ENCODE data around the gene DNMT3A.

Gene DNMT3A

DNA sequence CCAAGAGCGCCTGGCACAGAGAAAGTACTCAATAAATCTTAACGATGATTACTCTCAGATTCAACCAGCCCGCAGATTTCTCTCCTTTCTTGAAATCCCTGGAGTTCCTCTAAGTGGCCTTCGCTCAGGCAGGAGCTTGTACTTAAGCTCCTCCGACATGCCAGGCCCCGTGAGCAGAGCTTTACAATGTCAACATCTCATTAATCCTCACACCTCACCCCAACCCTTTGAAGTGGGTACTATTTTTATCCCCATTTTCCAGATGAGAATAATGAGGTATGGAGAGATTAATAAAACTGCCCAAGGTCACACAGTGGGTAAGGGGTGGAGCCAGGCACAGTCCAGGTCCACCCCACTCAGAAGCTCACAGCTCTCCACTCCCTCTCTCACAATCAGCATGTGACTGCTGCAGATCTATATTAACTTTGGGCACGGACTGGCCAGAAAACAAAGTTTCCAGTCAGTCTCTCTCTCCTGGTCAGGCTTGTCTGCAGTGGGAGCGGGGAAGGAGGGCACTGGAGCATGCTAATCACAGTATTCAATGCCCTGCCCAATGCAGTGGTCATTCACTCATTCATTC lies 18.0 kb downstream of the DNMT3A start:
- DNase-seq, result no peak

DNA sequence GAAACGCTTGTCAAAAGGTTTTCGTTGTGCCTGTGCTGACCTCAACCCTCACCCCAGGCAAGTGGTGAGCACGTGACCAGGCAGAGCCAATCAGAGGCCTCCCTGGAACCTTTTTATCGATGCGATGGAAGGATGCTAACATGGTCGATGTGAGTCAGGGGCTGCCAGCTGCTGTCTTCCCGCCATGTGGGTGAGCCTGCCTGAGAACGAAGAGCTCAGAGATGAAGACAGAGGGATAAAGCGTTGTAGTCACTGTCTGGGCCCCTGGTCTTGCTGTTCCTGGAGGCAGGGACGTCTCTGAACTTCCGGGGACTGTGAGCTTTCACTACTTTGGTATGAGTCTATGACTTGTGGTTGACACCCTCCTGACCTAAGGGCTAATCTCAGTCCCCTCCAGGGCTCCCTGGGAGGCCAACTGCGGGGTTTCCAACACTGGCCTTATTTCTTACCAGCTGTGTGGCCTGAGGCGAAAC lies 18.6 kb downstream of the DNMT3A start:
- DNase-seq, result peak; percentile 65

DNA sequence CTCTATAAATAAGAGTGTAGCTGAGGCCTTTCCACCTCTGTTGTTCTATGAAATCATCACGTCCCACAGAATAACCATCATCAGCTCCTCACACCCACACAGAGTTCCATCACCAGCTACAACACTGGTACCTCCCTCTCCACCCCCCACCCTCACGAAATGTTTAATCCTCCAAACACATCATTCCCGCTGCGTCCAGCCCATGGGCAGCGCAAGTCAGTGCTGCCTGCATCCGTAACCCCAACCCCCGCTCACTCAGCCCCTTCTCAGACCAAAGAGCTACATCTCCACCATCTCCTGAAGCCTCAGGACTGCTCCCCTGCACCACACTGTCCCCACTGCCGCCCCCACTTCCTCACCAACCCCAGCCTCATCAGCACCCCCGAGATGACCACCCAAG lies 19.4 kb downstream of the DNMT3A start:
- DNase-seq, result no peak

DNA sequence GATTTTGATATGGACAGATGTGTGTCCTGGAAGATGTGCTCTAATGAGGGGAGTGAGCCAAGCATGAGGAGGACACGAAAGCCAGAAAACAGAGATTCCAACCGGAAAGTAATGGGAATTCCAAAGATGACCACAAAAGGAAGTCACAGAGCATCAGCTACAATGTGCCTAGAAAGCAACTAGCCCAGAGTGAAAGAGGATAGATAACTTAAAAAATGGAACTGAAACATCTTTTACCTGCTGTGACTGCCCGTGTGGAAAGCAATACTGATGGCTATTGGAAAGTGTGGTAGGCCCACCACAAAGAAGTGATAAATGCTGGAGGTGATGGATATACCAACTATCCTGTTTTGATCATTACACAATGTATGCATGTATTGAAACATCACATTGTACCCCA lies 21.6 kb downstream of the DNMT3A start:
- DNase-seq, result no peak

DNA sequence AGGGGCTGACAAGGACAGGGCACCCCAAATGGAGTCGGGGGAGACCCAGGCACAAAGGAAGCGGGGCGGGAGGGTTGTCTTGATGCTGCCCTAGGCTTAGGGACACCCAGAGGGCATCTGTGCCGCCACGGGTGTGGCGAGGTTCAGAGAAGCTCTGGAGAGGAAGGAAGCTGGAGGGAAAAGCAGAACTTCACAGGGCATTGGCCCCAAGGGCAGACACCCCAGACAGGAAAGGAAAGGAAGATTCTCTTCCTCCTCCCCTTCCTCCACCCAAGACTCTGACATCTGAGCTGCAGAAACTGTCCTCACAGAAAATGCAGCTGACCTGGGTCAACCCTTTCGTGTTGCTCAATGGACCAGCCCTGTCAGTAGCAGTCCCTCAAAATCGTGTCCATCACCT lies 25.6 kb downstream of the DNMT3A start:
- no peak for DNase-seq

DNA sequence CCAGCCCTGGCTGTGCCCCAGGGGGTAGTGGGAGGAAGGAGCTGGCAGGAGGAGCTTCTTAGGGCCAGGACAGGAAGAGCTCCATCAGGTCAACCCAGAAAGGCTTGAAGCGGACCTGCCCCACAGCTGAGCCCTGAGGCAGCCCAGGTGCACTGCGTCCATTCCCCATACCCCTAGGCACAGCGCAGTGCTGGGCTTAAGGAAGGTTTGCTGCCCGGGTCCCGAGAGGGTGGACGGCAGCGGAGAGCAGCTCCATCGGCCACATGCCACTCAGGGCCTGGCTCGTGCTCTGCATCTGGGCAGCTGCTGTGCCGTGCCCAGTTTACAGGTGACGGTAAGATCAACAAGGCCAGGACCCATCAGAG lies 26.4 kb downstream of the DNMT3A start:
- no peak for DNase-seq

DNA sequence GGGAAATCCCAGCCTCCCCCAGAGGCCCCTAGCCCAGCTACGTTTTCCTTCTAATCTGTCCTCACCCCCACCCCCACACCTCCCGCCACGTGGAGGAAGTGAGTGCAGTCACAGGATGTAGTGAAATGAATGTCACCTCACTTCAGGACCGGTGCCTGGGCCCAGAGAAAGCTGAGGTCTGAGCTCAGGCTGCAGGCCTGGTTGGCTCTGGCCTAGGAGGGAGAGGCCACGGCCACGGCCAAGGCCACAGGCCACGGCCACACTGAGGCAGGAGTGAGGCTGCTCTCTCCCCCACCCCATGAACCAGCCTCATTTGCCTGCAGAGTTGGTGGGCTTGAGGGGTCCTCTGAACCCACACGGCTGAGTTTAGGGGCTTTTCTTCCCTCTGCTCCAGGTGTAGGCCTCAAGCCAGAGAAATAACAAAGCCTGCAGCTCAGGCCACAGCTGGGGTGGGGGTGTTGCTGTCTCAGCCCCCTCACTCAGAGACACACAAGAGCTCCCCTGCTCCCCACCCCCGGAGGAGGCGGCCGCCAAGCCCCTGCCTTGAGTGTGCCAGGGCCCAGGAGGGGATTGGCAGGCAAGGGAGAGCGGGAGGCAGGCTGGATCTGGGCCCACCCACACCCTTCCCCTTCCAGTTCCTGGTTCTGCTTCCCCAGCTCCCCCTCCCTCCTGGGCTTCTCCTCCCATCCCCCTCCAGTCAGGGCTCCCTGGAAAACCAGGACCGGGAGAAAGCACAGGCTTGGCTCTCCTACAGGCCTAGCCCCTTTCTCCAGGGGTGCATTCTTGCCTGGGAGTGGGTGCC lies 27.0 kb downstream of the DNMT3A start:
- peak; percentile 94 for DNase-seq

DNA sequence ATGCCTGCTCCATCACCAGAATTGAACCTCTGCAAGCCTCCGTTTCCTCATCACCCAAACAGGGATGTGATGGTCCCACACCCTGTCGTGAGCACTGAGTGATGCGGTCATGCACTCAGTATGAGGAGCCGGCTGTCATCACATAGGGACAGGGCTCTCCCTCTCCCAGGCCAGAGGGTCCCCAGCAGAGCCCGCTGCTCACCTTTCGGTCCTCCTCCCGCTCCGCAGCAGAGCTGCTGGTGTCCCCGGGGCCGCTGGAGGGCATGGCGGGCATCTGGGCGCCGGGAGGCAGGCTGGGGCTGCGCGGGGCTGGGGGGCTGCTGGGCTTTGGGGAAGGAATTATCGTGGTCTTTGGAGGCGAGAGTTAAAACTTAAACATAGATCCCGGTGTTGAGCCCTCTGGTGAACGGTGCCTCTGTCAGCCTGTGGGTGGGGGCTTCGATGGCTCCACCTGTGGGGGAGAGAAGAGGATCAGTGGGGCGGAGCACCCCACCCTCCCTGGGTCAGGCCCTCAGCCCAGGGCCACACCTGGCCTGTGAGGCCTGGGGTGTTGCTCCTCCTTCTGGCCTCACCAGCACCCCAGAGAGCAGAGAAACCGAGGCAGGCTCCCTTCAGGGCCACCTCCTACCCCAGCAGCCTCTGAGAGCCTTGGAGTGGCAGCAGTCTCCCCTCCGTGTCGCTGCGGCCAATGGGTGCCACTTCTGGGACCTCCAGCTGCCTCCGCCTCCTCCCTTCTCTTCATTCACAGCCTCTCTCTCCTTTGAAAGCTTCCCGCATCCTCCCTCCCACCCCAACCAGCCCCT lies 27.8 kb downstream of the DNMT3A start:
- DNase-seq, result peak; percentile 32

DNA sequence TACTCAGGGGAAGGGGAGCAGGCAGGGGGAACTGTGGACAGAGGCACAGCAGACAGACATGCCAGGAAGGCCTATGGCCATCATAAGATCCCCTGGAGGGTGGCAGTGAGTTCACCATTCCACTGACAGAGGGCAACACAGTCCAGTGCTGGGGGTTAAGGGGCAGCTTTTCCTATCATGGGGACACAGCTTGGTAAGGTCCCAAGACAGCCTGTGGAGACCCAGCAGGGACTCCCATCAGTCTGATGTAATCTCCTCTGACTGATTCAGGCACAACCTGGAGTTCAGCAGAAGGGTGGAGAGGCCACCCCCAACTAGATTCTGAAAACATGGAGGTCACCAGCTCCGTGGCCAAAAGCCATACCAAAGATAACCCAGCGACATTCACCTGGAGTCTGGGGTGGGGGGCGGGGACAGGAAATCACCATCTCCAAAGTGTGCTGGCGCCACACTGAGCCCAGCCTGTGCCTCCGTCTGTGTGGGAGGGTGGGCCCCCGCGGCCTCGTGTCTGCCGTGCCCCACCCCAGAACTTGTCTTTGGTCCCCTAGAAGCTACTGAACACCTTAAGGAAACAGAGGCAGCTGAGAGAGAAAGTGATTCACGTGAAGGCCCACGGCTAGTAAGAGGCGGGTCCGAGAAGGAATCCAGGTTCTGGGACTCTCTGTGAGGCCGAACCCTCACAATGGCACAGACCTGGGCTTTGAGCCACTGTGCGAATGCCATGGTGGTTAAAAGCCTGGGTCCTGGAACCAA lies 28.6 kb downstream of the DNMT3A start:
- DNase-seq, result no peak

DNA sequence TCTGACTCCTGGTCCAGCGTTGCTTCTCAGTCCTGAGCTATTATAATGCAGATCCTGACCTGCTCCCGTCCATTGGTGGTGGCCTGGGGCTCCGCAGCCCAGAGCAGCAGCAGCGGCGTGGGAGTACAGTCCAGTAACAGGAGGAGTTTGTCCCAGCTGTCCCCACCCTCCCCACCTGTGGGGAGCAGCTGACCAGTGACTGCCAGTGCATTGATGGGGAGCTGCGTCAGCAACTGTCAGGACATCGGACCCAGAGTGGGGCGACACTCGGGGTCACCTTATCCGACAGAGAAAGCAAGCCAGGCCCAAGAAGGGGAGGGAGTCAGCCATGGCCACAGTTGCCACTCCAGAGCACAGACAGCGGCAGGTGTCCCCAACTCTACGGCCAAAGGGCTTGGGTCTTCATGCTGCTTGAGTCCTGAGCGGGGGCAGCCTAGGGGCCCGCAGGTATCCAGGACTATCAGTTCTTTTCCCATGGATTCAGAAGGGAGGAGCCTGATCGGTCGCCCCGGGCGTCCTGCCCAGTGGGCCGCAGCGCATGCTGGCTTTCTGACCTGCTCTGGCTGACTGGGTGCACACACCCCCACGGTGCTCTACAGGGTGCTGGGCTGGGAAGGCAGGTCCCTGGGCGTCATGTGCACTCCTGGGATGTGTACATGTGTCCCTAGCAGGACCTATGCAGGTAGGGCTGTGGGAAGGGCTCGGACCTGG lies 29.7 kb downstream of the DNMT3A start:
- no peak for DNase-seq

DNA sequence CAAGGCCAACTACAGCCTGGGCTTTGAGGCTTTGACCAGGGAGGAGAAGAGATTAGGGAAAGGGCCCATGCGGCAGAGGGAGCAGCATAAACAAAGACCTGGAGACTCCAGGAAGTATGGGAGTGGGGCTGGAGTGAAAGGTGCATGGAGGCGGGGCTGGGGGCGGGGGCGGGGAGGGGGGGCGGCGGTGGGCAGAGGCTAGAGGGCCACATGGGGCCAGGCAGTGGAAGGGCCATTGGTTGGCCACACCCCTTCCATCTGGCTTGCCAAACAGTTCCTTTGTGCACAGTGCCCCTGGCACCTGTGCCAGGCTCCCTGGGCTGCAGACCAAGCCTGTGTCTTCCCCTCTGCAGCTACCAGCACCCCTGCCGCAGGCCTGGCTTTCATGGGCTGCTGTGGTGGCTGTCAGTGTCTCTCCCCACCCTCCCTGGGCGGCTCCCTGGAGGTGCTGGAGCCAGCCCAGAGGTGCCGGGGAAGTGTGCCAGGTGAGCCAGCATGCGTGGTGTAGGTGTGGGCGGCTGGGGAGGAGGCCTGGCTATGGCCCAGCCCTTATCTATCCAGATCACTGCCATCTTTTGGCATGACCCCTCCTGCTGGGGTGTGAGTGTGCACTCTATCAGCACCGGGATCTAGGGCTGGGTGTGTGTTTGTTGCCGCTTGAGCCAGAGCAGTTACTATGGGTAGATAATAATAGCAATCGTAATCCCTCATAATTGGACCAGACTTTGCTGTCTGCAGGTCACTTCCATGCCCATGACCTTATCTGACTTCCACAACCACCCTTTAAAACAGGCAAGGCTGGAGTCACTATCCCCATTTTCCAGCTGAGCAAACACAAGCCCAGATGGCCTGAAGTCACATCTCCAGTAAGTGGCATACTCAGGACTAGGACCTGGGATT lies 30.5 kb downstream of the DNMT3A start:
- no peak for DNase-seq

DNA sequence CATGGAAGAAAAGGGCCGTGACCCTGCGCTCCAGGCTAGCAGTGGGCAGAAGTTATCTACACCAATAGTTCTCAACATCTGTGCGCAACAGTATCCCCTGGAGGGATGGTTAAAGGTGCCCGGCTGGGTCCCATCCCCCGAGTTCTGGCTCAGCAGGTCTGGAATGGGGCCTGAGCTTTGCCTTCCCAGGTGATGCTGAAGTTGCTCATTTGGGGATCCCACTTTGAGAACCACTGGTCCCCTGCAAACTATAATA lies 31.1 kb downstream of the DNMT3A start:
- DNase-seq, result no peak

DNA sequence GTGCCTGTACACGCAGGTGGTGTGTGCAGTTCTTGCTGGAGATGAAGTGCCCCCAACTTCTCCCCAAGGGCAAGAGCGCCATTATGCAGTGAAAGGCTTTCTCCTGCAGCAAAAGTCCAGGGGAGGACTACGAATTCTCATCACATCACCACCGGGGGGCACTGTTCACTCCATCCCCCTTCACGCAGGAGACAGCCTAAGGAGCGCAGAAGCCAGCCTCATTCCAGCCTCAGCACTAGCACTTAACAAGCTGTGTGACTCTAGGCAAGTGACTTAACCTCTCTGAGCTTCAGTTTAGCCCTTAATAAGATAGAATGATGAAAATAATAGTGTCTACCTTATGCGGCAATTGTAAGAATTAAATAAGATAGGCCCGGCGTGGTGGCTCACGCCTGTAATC lies 32.3 kb downstream of the DNMT3A start:
- peak; percentile 61 for DNase-seq

DNA sequence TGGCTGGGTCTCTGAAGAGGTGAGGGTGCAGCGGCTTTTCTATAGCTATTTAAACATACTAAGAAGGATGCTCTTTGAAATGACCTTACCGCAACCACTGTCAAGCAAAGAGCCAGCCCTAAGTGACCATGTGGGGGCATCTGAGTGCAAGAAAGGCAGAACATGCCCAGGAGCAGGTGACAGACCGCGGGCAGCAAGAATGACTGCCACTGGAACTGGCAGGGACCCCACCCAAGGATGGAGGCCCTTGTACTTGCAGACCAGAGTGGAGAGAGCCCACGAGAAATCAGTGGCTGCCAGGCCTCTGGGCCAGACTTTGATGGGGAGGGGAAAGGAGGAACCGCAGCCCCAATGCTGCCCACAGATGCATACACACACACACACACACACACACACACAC lies 33.1 kb downstream of the DNMT3A start:
- DNase-seq, result no peak

DNA sequence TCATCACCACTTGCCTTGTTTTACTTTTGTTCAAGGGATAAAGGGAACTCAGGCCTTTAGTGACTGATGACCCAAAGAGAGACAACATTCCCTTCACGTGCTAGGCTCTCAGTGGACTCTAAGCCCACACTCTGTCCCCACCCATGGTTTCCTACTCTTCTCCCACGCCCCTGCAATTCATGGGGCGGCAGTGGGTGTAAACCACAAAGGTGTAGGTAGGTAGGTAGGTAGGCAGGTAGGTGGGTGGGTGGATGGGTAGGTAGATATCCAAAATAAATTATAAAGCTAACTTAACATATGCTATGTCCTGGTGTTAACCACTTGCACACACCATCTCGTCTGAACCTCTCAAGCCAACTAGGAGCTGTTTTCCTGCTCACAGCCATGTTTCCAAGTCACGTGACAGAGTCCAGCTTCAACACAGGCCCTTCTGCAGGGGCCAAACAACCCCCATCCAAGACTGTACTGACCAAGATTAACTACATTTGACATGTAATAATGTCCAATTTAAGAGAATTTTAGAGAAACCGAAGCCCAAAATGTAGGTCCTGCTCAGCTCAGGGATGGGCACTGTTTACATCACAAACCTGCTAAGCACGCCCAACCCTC lies 33.7 kb downstream of the DNMT3A start:
- no peak for DNase-seq

DNA sequence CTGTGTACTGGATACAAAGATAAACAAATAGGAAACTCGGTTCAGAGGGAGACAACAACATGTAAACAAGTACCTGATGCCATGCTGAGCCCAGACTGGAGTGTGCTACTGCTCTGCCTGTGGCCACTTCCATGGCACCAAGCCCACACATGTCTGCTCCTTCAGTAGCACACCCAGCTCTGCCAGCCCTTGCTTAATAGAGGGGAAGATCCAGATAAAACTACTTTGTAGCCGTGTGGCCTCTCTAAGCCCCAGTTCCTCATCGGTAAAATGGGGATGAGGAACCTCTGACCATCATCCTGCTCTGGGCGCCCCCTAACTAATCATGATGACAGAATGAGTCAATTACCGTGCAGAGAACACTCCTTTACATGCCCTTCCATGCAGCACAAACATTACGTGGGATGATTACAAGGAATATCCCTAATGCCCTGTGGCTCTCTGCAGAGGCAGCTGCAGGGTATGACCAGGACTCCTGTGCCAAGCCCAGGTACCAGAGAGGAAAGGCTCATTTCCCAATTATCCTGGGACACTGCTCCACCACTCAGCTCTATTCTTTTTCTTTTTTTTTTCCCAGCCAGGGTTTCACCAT lies 34.9 kb downstream of the DNMT3A start:
- DNase-seq, result no peak

DNA sequence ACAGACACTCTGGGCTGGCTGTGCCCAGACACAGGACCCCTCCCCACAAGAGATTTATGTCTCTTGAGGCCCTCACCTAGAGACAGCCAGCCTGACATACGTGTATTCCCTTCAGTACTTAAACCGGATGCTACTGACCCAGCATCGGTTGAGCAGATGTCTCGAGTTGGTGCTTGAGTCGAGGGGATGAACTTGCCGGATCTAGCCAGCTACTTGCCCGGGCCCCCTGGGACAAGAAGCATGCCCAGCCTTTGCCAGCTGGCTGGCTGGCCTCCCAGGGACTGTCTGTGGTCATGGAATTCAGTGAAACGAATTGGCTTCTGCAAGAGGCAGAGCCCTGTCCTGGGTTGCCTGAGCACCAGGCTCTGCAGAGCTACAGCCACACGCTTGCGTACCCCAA lies 36.0 kb downstream of the DNMT3A start:
- DNase-seq, result no peak

DNA sequence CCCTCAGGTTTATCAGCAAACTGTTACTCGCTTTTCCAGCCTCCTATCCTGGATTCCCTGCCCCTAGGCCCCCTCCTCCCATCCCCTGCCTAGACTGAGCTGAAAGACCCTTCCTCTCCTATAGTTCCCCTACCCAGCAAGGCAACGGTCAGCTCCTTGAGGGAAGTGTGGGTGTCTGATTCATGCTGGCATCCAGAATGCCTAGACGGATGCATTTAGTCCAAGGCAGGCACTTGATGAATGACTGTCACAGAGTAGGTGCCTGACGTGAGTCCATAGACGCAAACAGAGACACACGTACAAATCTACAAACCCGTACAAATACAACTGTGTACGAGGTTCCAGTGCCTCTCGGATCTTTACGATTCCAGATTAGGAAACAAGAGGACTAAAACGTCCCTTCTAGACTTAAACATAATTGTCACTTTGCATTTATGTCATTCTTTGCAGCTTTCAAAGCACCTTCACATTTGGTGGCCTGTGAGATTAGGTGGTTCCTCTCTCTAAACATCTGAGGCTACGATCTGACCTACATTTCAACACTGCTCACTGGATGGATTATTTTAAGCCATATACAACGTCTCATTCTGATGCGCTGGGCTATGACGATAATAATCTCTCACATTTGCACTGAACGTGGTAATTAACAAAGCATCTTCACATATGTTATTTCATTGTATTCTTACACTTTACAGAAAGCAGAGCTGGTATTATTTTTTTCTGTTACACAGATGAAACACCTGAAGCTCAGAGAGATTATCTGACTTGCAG lies 36.7 kb downstream of the DNMT3A start:
- DNase-seq, result no peak

DNA sequence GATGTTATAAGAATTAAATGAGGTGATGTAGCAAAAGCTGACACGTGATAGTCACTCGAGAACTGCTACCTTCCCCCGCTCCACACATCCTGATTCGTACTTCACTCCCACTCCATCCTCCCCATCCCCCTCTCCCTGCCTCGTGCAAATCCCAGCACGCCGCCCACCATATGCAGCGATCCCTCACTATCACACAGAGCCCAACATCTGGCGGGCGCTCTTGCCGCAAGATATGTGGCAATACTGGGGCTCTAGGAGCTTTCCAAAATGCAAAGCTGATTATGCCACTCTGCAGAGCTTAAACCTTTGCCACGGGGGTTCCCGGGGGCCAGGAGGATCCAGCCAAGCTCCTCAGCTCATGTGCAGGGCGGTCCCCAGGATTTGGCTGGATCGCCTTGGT lies 37.4 kb downstream of the DNMT3A start:
- DNase-seq, result no peak

DNA sequence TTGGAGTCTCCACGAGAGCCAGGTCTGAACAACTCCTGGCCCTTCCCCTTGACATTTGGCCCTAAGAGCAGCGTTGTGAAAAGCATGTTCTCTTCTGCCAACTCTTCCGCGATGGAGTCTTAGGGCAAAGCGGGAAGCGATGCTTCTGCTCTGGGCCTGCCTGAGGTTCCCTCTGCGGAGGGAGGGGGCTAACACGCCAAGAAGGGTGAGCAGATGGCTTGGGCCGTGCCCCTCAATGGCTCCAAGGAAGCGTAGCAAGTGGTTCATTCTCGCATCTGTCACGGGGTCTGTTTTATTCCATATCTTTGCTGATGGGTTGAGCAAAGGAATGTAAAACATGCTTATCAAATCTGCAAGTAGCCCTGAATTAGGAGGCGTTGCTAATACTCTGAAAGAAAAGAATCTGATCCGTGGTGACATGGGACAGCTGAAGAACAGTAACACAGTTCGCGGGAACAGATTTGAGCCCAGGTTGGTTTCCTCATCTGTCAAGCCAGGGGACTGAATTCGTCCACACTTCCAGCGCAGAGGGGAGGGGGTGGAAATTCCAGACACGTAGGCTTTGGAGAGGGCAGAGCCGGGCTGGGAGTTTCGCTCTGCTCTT lies 38.0 kb downstream of the DNMT3A start:
- no peak for DNase-seq

Measured in activated CD4-positive, alpha-beta T cell treated with anti-CD3 and anti-CD28 coated beads, Interleukin-2, amount 50 U/mL, for 16 hours (primary cell).